Vagina (tissue), 2 donors: ENCODE results near the gene ZNF740. TPM values are rescaled to one million over a fixed set of nuclear protein-coding genes. Genes with fewer than 3 reads are reported as not detected.

Experiments used
- DNase-seq, 2 donors: peaks; one replicate each; pipeline ENCODE4 v3.0.0-alpha.2; 2017; ENCODE audit errors: extremely low spot score in 2 of 2
- H3K27ac ChIP-seq: fragments of 200-600 bp; sonication (generic); one replicate; pipeline ENCODE4 v1.5.1; 2019
- H3K27me3 ChIP-seq: fragments of 200-600 bp; sonication (generic); one replicate; pipeline ENCODE4 v1.5.1; 2019
- H3K36me3 ChIP-seq, 2 donors: fragments of 200-600 bp; sonication (generic); one replicate each; pipeline ENCODE4 v1.5.1; 2017 to 2019
- H3K4me1 ChIP-seq: fragments of 200-600 bp; sonication (generic); one replicate; pipeline ENCODE4 v1.5.1; 2019
- H3K4me3 ChIP-seq, 2 donors: fragments of 200-600 bp; sonication (generic); 1 replicate in 1 of 2; 2 replicates in 1 of 2; pipeline ENCODE4 v1.5.1; 2016 to 2019
- H3K9me3 ChIP-seq: fragments of 200-600 bp; sonication (generic); one replicate; pipeline ENCODE4 v1.5.1; 2019
- POLR2A ChIP-seq, 2 donors: fragments of 450-650 bp; IDR thresholded peaks; one replicate each; pipeline ENCODE4 v1.6.1; 2017; ENCODE audit warnings: antibody characterized with exemption in 2 of 2, mild to moderate bottlenecking in 2 of 2, moderate library complexity in 2 of 2
- POLR2AphosphoS5 ChIP-seq, 2 donors: sonication (generic); formaldehyde crosslinking; IDR thresholded peaks; one replicate each; pipeline ENCODE4 v1.9.0; 2017; ENCODE audit warnings: antibody characterized with exemption in 2 of 2, mild to moderate bottlenecking in 2 of 2, low read depth in 1 of 2; ENCODE audit not compliant: insufficient read depth in 1 of 2
- intact Hi-C: fragments of 100-400 bp; cut with DNase I; formaldehyde crosslinking; loops from one replicate; pipeline ENCODE4 v1.15.1; 2023
- total RNA-seq: library from RNA; depleted of rRNA; stranded (reverse); fragments of >200 nt; gene quantifications from one replicate; pipeline ENCODE4 v1.2.3, GENCODE V29; 2016
- TF ChIP-seq, protein P1 (sequence below), 3 experiments: fragments of 450-650 bp in 2 of 3; fragments of 200-600 bp in 1 of 3; sonication (generic) in 1 of 3; IDR thresholded peaks; one replicate each; pipeline ENCODE4 v1.5.1; 2017 to 2019; ENCODE audit warnings: antibody characterized with exemption in 3 of 3, mild to moderate bottlenecking in 2 of 3, moderate library complexity in 2 of 3

Gene ZNF740
- total RNA-seq, 1 donor from 2014 or later, result 12.8 TPM

DNA sequence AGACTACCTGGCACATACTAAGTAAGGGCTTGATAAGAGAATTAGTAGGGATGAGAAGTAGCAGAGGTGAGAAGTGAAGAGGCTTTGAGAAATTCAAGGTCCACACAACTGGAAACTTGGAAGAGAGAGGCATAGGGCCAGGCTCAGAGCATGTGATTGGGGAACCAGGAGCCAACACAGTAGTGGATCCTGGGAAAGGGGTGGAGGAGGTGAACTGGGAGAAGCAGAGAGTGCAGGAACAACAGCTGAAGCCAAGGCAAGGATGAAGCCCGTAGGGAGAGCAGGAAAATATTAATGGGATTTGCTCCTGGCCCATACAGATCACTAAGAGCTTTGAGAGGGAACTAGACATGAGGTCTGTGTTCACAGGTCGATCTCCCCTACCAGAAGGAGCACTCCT, 27.9 kb downstream of the ZNF740 start:
- intact Hi-C loops, result no loop called here

GRCh38 chr12:53208877-53209463, 28.4 kb downstream of the ZNF740 start:
- intact Hi-C loops, result no loop called here
- H3K36me3 ChIP-seq, result peaks cover 0 to 43% of the 10 kb centered on the region in 2 donors
- TF ChIP-seq POLR2A (IDR thresholded peaks at IDR 0.05), result no peak
- TF ChIP-seq, protein P1, sequence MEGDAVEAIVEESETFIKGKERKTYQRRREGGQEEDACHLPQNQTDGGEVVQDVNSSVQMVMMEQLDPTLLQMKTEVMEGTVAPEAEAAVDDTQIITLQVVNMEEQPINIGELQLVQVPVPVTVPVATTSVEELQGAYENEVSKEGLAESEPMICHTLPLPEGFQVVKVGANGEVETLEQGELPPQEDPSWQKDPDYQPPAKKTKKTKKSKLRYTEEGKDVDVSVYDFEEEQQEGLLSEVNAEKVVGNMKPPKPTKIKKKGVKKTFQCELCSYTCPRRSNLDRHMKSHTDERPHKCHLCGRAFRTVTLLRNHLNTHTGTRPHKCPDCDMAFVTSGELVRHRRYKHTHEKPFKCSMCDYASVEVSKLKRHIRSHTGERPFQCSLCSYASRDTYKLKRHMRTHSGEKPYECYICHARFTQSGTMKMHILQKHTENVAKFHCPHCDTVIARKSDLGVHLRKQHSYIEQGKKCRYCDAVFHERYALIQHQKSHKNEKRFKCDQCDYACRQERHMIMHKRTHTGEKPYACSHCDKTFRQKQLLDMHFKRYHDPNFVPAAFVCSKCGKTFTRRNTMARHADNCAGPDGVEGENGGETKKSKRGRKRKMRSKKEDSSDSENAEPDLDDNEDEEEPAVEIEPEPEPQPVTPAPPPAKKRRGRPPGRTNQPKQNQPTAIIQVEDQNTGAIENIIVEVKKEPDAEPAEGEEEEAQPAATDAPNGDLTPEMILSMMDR (IDR thresholded peaks at IDR 0.05), result no peak
- no peak for TF ChIP-seq POLR2AphosphoS5 (IDR thresholded peaks at IDR 0.05; ENCODE audit: insufficient read depth in 1 of 2, low read depth in 1 of 2)
- no peak for DNase-seq
- H3K27me3 ChIP-seq, result no peaks in the 10 kb centered on the region
- no peak overlapping the region for H3K4me3 ChIP-seq
- peak overlapping the region; percentile 47 for H3K27ac ChIP-seq
- peaks cover 43% of the 10 kb centered on the region for H3K4me1 ChIP-seq
- H3K9me3 ChIP-seq, result no peaks in the 10 kb centered on the region

More for the DNA sequence above, 27.9 kb downstream of the ZNF740 start:
- Histone ChIP-seq H3K4me3 (no peak overlapping the region), H3K27me3 (no peaks in the 10 kb centered on the region), H3K9me3 (no peaks in the 10 kb centered on the region), H3K4me1 (peaks cover 37% of the 10 kb centered on the region), H3K27ac (peak overlapping the region; percentile 47), H3K36me3 (peaks cover 0 to 38% of the 10 kb centered on the region in 2 donors)
- DNase-seq, result no peak
- TF ChIP-seq POLR2A (IDR thresholded peaks at IDR 0.05) (no peak), POLR2AphosphoS5 (IDR thresholded peaks at IDR 0.05; ENCODE audit: insufficient read depth in 1 of 2, low read depth in 1 of 2) (no peak)
- TF ChIP-seq, protein P1 (IDR thresholded peaks at IDR 0.05), result no peak

GRCh38 chr12:53210843-53211242, 30.3 kb downstream of the ZNF740 start:
- Histone ChIP-seq H3K36me3 (peaks cover 0 to 61% of the 10 kb centered on the region in 2 donors), H3K4me1 (peaks cover 60% of the 10 kb centered on the region), H3K27me3 (no peaks in the 10 kb centered on the region), H3K27ac (no peak overlapping the region), H3K4me3 (no peak overlapping the region), H3K9me3 (no peaks in the 10 kb centered on the region)
- intact Hi-C loops, result loop anchor here (5.0 to 10.0 kb wide), 2 partner anchors 76 to 204 kb away; no protein-coding TSS in a partner anchor
- peak in 1 of 2 donors; percentile 9 for TF ChIP-seq POLR2AphosphoS5 (IDR thresholded peaks at IDR 0.05; ENCODE audit: insufficient read depth in 1 of 2, low read depth in 1 of 2)
- TF ChIP-seq, protein P1 (IDR thresholded peaks at IDR 0.05), result no peak
- DNase-seq, result no peak

GRCh38 chr12:53211476-53212381, 31.2 kb downstream of the ZNF740 start:
- intact Hi-C loops, result loop anchor here (5.0 to 10.0 kb wide), 2 partner anchors 76 to 203 kb away; no protein-coding TSS in a partner anchor
- Histone ChIP-seq H3K36me3 (peaks cover 0 to 61% of the 10 kb centered on the region in 2 donors), H3K4me3 (no peak overlapping the region), H3K27me3 (no peaks in the 10 kb centered on the region), H3K27ac (no peak overlapping the region), H3K4me1 (peaks cover 60% of the 10 kb centered on the region), H3K9me3 (no peaks in the 10 kb centered on the region)
- no peak for DNase-seq
- TF ChIP-seq, protein P1 (IDR thresholded peaks at IDR 0.05), result no peak
- TF ChIP-seq POLR2AphosphoS5 (IDR thresholded peaks at IDR 0.05; ENCODE audit: insufficient read depth in 1 of 2, low read depth in 1 of 2) (no peak), POLR2A (IDR thresholded peaks at IDR 0.05) (no peak)
